Body of pancreas (tissue), 4 donors: ENCODE results near the gene PRSS8.

ENCODE experiments used
- CTCF ChIP-seq, 7 experiments: fragments of 450-650 bp in 4 of 7; fragments of 200-600 bp in 3 of 7; sonication (generic) in 3 of 7; IDR thresholded peaks; one replicate each; pipeline ENCODE4 v1.5.1; 2016 to 2019; ENCODE audit warnings: antibody characterized with exemption in 7 of 7
- POLR2A ChIP-seq, 3 donors: fragments of 450-650 bp; IDR thresholded peaks; one replicate each; pipeline ENCODE4 v1.6.1; 2016; ENCODE audit warnings: antibody characterized with exemption in 3 of 3, mild to moderate bottlenecking in 2 of 3

DNA sequence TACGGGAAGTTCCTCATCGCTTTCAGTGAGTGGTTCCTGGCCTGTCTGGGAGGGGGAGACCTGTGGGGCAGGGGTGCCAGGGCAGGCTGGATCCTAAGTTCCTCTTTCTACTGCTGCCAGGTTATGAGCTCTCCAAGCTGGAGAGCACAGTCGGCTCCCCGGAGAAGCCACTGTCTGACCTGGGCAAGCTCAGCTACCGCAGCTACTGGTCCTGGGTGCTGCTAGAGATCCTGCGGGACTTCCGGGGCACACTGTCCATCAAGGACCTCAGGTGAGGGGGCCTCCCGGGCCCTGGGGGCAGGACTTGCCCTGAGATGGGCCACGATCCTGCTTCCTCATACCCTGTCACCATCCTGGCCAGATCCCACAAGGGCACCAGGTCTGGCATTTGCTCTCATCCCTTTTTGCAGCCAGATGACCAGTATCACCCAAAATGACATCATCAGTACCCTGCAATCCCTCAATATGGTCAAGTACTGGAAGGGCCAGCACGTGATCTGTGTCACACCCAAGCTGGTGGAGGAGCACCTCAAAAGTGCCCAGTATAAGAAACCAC is 5.1 kb downstream of the PRSS8 start:
- no peak for TF ChIP-seq CTCF (IDR thresholded peaks at IDR 0.05)
- TF ChIP-seq POLR2A (IDR thresholded peaks at IDR 0.05): no peak
